ENCODE data around the gene SIDT2.
"Not testable (repeated sequence)": the region's sequence is repeated elsewhere in the genome, so short reads cannot be mapped to it uniquely, and the experiment has no call there.

SIDT2 gene

DNA sequence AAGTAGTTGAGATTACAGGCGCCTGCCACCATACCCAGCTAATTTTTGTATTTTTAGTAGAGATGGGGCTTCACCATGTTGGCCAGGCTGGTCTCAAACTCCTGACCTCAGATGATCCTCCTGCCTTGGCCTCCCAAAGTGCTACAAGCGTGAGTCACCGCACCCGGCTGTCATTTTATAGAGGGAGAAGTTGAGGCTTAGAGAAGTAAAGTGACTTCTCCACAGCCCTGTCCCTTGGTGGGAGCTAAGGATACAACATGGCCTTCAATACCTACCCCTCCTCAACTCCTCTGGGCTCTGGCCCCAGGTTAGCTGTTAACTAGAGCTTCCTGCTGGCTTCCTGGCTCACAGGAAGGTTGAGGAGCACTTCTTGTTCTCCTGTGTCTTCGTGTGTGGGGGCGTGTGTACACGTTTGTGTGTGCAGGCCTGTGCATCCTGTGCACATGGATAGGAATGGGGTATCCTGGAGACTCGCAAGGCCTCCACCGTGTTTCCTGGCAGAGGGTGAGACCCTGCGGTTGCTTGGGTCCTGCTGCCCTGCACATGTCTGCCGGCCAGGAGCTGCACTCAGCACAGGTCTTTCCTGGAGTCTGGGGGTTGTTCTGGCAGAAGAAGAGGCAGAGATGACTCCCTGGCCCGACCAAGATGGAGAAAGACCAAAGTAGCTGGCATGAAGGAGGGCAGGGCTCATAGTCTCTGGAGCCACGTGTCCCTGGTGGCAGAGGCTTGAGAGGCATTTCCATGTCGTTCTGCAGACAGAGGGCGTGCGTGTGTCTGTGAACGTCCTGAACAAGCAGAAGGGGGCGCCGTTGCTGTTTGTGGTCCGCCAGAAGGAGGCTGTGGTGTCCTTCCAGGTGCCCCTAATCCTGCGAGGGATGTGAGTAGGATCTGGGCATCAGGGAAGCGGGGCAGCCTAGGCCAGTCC is 2.4 kb downstream of the SIDT2 start:
- no peak overlapping the region for H3K4me3 ChIP-seq (ENCODE audit: low read length)
- TF ChIP-seq, protein P1, sequence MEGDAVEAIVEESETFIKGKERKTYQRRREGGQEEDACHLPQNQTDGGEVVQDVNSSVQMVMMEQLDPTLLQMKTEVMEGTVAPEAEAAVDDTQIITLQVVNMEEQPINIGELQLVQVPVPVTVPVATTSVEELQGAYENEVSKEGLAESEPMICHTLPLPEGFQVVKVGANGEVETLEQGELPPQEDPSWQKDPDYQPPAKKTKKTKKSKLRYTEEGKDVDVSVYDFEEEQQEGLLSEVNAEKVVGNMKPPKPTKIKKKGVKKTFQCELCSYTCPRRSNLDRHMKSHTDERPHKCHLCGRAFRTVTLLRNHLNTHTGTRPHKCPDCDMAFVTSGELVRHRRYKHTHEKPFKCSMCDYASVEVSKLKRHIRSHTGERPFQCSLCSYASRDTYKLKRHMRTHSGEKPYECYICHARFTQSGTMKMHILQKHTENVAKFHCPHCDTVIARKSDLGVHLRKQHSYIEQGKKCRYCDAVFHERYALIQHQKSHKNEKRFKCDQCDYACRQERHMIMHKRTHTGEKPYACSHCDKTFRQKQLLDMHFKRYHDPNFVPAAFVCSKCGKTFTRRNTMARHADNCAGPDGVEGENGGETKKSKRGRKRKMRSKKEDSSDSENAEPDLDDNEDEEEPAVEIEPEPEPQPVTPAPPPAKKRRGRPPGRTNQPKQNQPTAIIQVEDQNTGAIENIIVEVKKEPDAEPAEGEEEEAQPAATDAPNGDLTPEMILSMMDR (conservative IDR thresholded peaks at IDR 0.05; ENCODE audit: low read depth, low read length), result peak; percentile 80
- peak; percentile 43 for DNase-seq (ENCODE audit: low read depth)

DNA sequence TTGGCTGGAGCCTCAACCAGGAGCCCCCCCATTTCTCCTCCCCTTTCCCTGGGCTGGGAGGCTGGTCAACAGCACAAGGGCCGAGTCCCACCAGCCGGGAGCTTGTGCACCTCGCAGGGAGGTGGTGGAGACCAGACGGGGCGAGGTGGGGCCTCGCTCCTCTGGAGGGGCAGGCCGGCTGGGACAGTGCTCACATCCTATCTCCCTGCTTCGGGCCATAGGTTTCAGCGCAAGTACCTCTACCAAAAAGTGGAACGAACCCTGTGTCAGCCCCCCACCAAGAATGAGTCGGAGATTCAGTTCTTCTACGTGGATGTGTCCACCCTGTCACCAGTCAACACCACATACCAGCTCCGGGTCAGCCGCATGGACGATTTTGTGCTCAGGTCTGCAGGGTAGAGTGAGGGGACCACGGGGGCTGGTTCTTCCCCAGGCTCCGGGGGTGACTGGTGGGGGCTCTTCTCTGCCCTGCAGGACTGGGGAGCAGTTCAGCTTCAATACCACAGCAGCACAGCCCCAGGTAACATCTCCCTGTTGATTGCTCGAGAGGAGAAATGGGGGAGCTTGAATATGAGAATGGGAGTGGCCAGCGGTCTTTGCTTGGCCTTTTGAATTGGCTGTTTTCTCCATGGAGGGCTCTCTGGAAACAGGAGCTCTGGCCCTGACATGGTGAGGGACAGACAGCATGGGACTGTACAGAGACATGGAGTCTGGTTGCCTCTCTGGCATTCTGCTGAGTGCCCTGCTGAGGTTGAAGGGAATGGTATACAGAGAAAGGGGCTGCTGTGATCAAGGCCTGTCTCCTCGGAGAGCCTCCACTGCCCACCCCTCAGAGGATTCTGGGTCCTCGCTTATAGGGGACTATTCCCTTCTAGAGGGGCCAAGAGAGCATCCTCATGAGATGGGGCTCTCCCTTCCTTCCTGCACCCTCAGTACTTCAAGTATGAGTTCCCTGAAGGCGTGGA is 3.3 kb downstream of the SIDT2 start:
- DNase-seq (ENCODE audit: low read depth), result no peak
- no peak overlapping the region for H3K4me3 ChIP-seq (ENCODE audit: low read length)
- TF ChIP-seq, protein P1 (conservative IDR thresholded peaks at IDR 0.05; ENCODE audit: low read depth, low read length), result no peak

DNA sequence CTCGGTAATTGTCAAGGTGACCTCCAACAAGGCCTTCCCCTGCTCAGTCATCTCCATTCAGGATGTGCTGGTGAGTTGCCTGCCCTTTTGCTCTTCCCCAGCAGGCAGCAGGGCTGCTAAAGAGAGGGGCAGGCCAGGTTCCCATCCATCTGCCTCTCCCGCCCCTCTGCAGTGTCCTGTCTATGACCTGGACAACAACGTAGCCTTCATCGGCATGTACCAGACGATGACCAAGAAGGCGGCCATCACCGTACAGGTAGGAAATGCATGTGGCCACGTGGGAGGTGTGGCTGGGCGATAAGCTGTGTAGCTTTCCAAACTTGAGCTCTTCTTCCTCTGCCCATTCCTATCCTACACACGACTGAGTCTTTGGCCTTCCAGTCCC is 4.0 kb downstream of the SIDT2 start:
- H3K4me3 ChIP-seq (ENCODE audit: low read length), result no peak overlapping the region
- TF ChIP-seq, protein P1 (conservative IDR thresholded peaks at IDR 0.05; ENCODE audit: low read depth, low read length), result no peak
- no peak for DNase-seq (ENCODE audit: low read depth)

GRCh38 chr11:117183178-117183577 is 4.6 kb downstream of the SIDT2 start:
- H3K4me3 ChIP-seq (ENCODE audit: low read length); DNase-seq (ENCODE audit: low read depth): not testable (repeated sequence)

- H3K4me3 ChIP-seq (ENCODE audit: low read length), result no peak overlapping the region
- no peak for DNase-seq (ENCODE audit: low read depth)
- TF ChIP-seq, protein P1 (conservative IDR thresholded peaks at IDR 0.05; ENCODE audit: low read depth, low read length), result no peak
These were observed 5.3 kb downstream of the SIDT2 start for GRCh38 chr11:117183724-117184349.

- TF ChIP-seq, protein P1 (conservative IDR thresholded peaks at IDR 0.05; ENCODE audit: low read depth, low read length), result no peak
- DNase-seq (ENCODE audit: low read depth), result no peak
- H3K4me3 ChIP-seq (ENCODE audit: low read length), result no peak overlapping the region
These were observed 7.3 kb downstream of the SIDT2 start for GRCh38 chr11:117185736-117186430.
